Stimulated activated CD8-positive, alpha-beta memory T cell treated with anti-CD3 and anti-CD28 coated beads, Interleukin-15, amount 100 ng/mL, for 4 hours (primary cell): Measurements from ENCODE around the gene TNFSF13B.

ENCODE experiments used
- DNase-seq, 2 donors: peaks; one replicate each; pipeline ENCODE4 v3.0.0-alpha.2; 2020; ENCODE audit warnings: low read depth in 2 of 2

The TNFSF13B gene

DNA sequence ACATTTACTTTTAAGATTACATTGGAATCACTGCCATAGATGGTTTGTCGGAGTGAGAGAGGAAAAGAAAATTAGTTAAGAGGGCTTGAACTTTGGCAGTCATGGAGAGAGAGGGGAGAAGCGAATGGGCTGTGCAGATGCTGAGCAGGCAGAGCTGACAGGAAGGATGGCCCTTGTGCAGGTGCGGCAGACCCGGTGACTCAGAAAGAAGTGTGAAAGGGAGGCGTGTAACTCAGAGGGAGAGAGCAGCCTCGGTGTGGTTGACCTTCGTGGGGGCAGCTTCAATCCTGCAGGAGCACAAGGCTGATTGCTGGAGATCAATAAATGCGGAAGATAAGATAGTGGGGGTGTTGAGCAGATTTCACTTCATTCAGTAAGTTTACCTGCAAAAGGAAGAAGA lies 76.9 kb downstream of the TNFSF13B start:
- DNase-seq, result no peak

- DNase-seq, result no peak
These were observed 79.8 kb downstream of the TNFSF13B start for GRCh38 chr13:108349269-108349668.

- DNase-seq, result no peak
These were observed 81.1 kb downstream of the TNFSF13B start for GRCh38 chr13:108350579-108350978.

GRCh38 chr13:108352599-108352998 lies 83.1 kb downstream of the TNFSF13B start:
- no peak for DNase-seq

GRCh38 chr13:108357228-108357627 lies 87.7 kb downstream of the TNFSF13B start:
- DNase-seq, result no peak
